HT-29 (cell line): ENCODE measurements around the gene PFKFB1. TPM values are rescaled to one million over a fixed set of nuclear protein-coding genes. Genes with fewer than 3 reads are reported as not detected.

Experiments
- DNase-seq: peaks from one replicate; pipeline ENCODE4 v3.0.0-alpha.2; 2015; ENCODE audit warnings: low spot score
- total RNA-seq: library from RNA; depleted of rRNA; stranded (reverse); fragments of >200 nt; shearing (Covaris generic); gene quantifications from 2 replicates; pipeline ENCODE4 v1.2.3, GENCODE V29; 2014; rRNA removed

Gene PFKFB1
- total RNA-seq: not detected in 2 replicates

GRCh38 chrX:54994099-54994498 is at the start of gene PFKFB1:
Gene PFKFB1, minus strand, starts transcription at chrX:54994188. Its CDS starts 181 bp downstream, at chrX:54994007.
- DNase-seq: no peak

GRCh38 chrX:55041514-55041913 is 47.5 kb upstream of the PFKFB1 start:
- no peak for DNase-seq

- DNase-seq: no peak
These were observed 45.5 kb upstream of the PFKFB1 start for GRCh38 chrX:55039471-55039870.

GRCh38 chrX:55033429-55033828 is 39.4 kb upstream of the PFKFB1 start:
- no peak for DNase-seq

- no peak for DNase-seq
These were observed 36.5 kb upstream of the PFKFB1 start, which contains the start of gene ALAS2 for GRCh38 chrX:55030271-55031205. Gene ALAS2, minus strand, starts transcription at chrX:55030977. Its CDS starts 4,977 bp downstream, at chrX:55026000.

GRCh38 chrX:55029291-55029690 is 35.3 kb upstream of the PFKFB1 start:
- no peak for DNase-seq

GRCh38 chrX:55028611-55029010 is 34.6 kb upstream of the PFKFB1 start:
- DNase-seq: no peak

GRCh38 chrX:55028040-55028439 is 34.1 kb upstream of the PFKFB1 start:
- DNase-seq: no peak

GRCh38 chrX:55026840-55027239 is 32.9 kb upstream of the PFKFB1 start:
- no peak for DNase-seq

GRCh38 chrX:55026143-55026542 is 32.2 kb upstream of the PFKFB1 start:
- no peak for DNase-seq

- no peak for DNase-seq
These were observed 20.9 kb upstream of the PFKFB1 start for GRCh38 chrX:55014897-55015299.

GRCh38 chrX:55011294-55011693 is 17.3 kb upstream of the PFKFB1 start:
- no peak for DNase-seq

- DNase-seq: no peak
These were observed 14.8 kb upstream of the PFKFB1 start for GRCh38 chrX:55008571-55009358.

GRCh38 chrX:55007656-55008055 is 13.7 kb upstream of the PFKFB1 start:
- DNase-seq: no peak

GRCh38 chrX:55006827-55007621 is 13.0 kb upstream of the PFKFB1 start:
- DNase-seq: no peak

- DNase-seq: no peak
These were observed 11.3 kb upstream of the PFKFB1 start for GRCh38 chrX:55005256-55005655.

GRCh38 chrX:55004231-55004630 is 10.2 kb upstream of the PFKFB1 start:
- no peak for DNase-seq

- DNase-seq: peak; percentile 91
These were observed 6.0 kb upstream of the PFKFB1 start, which contains the start of gene APEX2 for GRCh38 chrX:54999717-55000598. Gene APEX2, plus strand, starts transcription at chrX:55000363. Its CDS starts 60 bp downstream, at chrX:55000423.

GRCh38 chrX:54995621-54996020 is 1.6 kb upstream of the PFKFB1 start:
- no peak for DNase-seq

GRCh38 chrX:54994668-54995351 is 822 bp upstream of the PFKFB1 start:
- DNase-seq: no peak
